ENCODE results near the gene SMC1B. TPM values are rescaled to one million over a fixed set of nuclear protein-coding genes. Genes with fewer than 3 reads are reported as not detected.
"Not testable (repeated sequence)": the region's sequence is repeated elsewhere in the genome, so short reads cannot be mapped to it uniquely, and the experiment has no call there.

SMC1B gene
- total and polyA plus RNA-seq, 8 donors: 0.06 TPM; not detected in 7

DNA sequence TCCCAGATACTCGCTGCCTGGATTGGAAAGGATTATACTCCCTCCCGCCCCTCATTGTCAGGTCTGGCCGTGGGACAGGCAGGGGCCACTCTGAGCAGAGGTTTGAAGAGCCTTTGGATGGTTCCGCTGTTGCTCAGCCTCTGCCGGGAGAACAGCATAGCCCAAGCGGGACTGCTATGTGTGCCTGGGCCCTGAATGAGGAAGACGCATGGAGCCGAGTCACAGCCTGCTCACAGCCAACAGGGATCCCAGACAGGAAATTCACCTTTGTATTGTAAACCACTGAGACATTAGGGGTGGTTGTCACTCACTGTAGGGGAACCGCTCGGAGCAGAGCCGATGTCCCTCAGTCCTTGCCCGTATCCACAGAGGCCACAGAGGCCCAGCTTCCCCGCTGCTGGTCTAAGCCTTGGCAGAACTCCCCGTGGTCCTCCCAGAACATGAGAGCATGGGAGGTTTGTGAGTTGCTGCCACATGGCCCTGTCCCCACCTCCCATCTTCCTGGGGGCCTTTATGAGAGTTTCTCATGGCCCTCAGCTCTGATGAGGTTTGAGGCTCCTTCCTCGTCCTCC lies 114.4 kb downstream of the SMC1B start:
- ATAC-seq (no peak), FAIRE-seq (no peak), DNase-seq (no peak)
- H3K4me3 ChIP-seq: no peak overlapping the region
- no peaks in the 10 kb centered on the region for H3K9me3 ChIP-seq
- intact Hi-C loops (cut with DNase I): no loop called here
- H3K4me1 ChIP-seq: no peaks in the 10 kb centered on the region
- no peaks in the 10 kb centered on the region for H3K27me3 ChIP-seq
- H3K27ac ChIP-seq: no peak overlapping the region
- TF ChIP-seq, protein P1, sequence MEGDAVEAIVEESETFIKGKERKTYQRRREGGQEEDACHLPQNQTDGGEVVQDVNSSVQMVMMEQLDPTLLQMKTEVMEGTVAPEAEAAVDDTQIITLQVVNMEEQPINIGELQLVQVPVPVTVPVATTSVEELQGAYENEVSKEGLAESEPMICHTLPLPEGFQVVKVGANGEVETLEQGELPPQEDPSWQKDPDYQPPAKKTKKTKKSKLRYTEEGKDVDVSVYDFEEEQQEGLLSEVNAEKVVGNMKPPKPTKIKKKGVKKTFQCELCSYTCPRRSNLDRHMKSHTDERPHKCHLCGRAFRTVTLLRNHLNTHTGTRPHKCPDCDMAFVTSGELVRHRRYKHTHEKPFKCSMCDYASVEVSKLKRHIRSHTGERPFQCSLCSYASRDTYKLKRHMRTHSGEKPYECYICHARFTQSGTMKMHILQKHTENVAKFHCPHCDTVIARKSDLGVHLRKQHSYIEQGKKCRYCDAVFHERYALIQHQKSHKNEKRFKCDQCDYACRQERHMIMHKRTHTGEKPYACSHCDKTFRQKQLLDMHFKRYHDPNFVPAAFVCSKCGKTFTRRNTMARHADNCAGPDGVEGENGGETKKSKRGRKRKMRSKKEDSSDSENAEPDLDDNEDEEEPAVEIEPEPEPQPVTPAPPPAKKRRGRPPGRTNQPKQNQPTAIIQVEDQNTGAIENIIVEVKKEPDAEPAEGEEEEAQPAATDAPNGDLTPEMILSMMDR (IDR thresholded peaks at IDR 0.05): no peak
- H3K36me3 ChIP-seq: no peaks in the 10 kb centered on the region
- WGBS, 2 donors: 67 to 77% methylated on average over 15 of the region's 15 CpGs

- ATAC-seq (peak in 1 of 4 donors; percentile 50), FAIRE-seq (no peak), DNase-seq (no peak)
- Histone ChIP-seq H3K27me3 (no peaks in the 10 kb centered on the region), H3K36me3 (no peaks in the 10 kb centered on the region), H3K9me3 (no peaks in the 10 kb centered on the region), H3K4me1 (no peaks in the 10 kb centered on the region), H3K27ac (no peak overlapping the region), H3K4me3 (no peak overlapping the region)
- intact Hi-C loops (cut with DNase I): no loop called here
- WGBS, 2 donors: 68 to 81% methylated on average over 13 of the region's 13 CpGs
- TF ChIP-seq, protein P1 (IDR thresholded peaks at IDR 0.05): no peak
These were observed 116.6 kb downstream of the SMC1B start for GRCh38 chr22:45296628-45297297.

DNA sequence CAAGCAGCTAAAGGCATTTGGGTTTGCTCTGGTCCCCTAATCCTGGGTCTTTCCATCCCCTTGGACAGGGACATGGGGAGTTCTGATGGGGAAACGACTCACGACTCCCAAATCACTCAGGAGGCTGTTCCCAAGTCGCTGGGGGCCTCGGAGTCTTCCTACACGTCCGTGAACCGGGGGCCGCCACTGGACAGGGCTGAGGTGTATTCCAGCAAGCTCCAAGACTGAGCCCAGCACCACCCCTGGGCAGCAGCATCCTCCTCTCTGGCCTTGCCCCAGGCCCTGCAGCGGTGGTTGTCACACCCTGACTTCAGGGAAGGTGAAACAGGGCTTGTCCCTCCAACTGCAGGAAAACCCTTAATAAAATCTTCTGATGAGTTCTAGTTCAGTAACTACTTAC lies 117.9 kb downstream of the SMC1B start:
- H3K27ac ChIP-seq: no peak overlapping the region
- intact Hi-C loops (cut with DNase I): no loop called here
- 61 to 71% methylated on average over 9 of the region's 9 CpGs for WGBS, 2 donors
- no peak overlapping the region for H3K4me3 ChIP-seq
- TF ChIP-seq, protein P1 (IDR thresholded peaks at IDR 0.05): no peak
- no peaks in the 10 kb centered on the region for H3K4me1 ChIP-seq
- no peak for ATAC-seq
- no peak for DNase-seq
- H3K36me3 ChIP-seq: no peaks in the 10 kb centered on the region
- H3K9me3 ChIP-seq: no peaks in the 10 kb centered on the region
- FAIRE-seq: no peak
- no peaks in the 10 kb centered on the region for H3K27me3 ChIP-seq

DNA sequence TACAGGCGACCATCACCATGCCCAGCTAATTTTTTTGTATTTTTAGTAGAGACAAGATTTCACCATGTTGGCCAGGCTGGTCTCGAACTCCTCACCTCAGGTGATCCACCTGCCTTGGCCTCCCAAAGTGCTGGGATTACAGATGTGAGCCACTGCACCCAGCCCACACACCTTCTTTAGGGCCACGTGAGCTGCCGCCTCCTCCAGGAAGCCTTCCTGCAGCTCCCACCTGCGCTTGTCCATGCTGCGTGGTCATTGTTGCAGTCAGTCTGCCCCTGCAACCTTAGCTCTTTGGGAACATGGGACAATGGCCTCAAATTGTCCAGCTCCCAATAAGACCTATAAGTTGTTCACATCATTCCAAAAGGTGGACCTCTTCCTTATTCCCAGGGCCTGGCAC lies 118.4 kb downstream of the SMC1B start:
- FAIRE-seq; H3K27me3 ChIP-seq; DNase-seq; ATAC-seq; H3K9me3 ChIP-seq; H3K27ac ChIP-seq; intact Hi-C loops (cut with DNase I); H3K4me3 ChIP-seq; H3K4me1 ChIP-seq; H3K36me3 ChIP-seq: not testable (repeated sequence)
- WGBS, 2 donors: 85 to 92% methylated on average over 6 of the region's 6 CpGs

Other genes with a start within 250 kb of the SMC1B start
- gene NUP50, start 249.7 kb downstream of the SMC1B start, total RNA-seq: 10 to 100 TPM; 27.0 to 35.2 (median 28.2) TPM
- gene NUP50, start 249.7 kb downstream of the SMC1B start, polyA plus RNA-seq: 10 to 100 TPM; 11.8 to 15.9 TPM
- 10 to 100 TPM; 14.6 to 36.8 (median 24.1) TPM for gene KIAA0930, start 172.7 kb downstream of the SMC1B start, total RNA-seq
- gene KIAA0930, start 172.7 kb downstream of the SMC1B start, polyA plus RNA-seq: 10 to 100 TPM; 18.1 TPM
- not detected for gene UPK3A, start 128.7 kb downstream of the SMC1B start, total RNA-seq
- gene UPK3A, start 128.7 kb downstream of the SMC1B start, polyA plus RNA-seq: under 1 TPM in 1 of 2 donors, not detected in 1; 0.21 TPM
- gene FAM118A, start 103.7 kb downstream of the SMC1B start, total RNA-seq: 10 to 100 TPM in 2 of 6 donors, 1 to 10 TPM in 4; 7.1 to 25.4 (median 8.2) TPM
- gene FAM118A, start 103.7 kb downstream of the SMC1B start, polyA plus RNA-seq: 100 to 1,000 TPM in 1 of 2 donors, 10 to 100 TPM in 1; 19.0 to 127 TPM
- 1 to 10 TPM in 1 of 6 donors, under 1 TPM in 4, not detected in 1; 0.12 to 1.7 (median 0.29) TPM for gene RIBC2, start 94 bp upstream of the SMC1B start, total RNA-seq
- gene RIBC2, start 94 bp upstream of the SMC1B start, polyA plus RNA-seq: under 1 TPM in 1 of 2 donors, not detected in 1; 0.54 TPM
- gene FBLN1, start 89.3 kb upstream of the SMC1B start, total RNA-seq: 100 to 1,000 TPM in 1 of 6 donors, 10 to 100 TPM in 5; 12.0 to 114 (median 44.5) TPM
- 10 to 100 TPM; 12.0 to 14.8 TPM for gene FBLN1, start 89.3 kb upstream of the SMC1B start, polyA plus RNA-seq